ENCODE data around the gene PLCZ1. TPM values are rescaled to one million over a fixed set of nuclear protein-coding genes. Genes with fewer than 3 reads are reported as not detected.

The PLCZ1 gene
- total and polyA plus RNA-seq, 9 of the 15 experiments (the other 6 are each of a cell fraction or from before 2014, with no cell fraction given) = not detected

DNA sequence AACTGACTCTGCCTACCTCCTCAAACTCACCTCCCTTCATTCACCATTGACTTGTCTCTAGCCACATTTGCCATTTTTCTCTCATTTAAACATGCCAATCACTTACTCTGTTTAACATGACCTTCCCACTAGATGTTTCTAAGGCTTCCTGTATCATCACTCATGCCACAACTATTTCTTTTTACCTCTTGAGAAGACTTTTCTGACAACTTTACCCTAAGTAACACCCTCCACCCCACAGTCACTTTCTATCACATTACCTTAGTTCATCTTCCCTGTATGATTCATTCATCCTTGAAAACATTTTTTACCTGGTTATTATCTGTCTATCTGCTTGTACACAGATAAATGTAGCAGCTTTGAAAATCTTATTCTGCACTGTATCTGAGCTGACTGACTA is 19.4 kb downstream of the PLCZ1 start:
- Histone ChIP-seq H3K9me1 (ENCODE audit: control insufficient read depth, insufficient read depth, low read length) (no peaks in the 10 kb centered on the region), H3K4me3 (no peak overlapping the region), H3K27ac (ENCODE audit: extremely low read depth, low read depth, low read length) (no peak overlapping the region), H3K4me1 (replicated peaks in 1 of 2; ENCODE audit: control insufficient read depth in 2 of 2, insufficient read depth in 2 of 2, low read length in 2 of 2) (no peaks in the 10 kb centered on the region), H3K9ac (ENCODE audit: insufficient read depth in 1 of 2, low read depth in 2 of 2, low read length in 2 of 2) (no peak overlapping the region), H3K27me3 (ENCODE audit: control insufficient read depth in 2 of 2, insufficient read depth in 2 of 2, low read length in 2 of 2) (no peaks in the 10 kb centered on the region), H2AFZ (ENCODE audit: low read depth, low read length) (no peak overlapping the region), H3K79me2 (ENCODE audit: control insufficient read depth, insufficient read depth, low read length) (no peaks in the 10 kb centered on the region), H3K36me3 (ENCODE audit: control insufficient read depth, insufficient read depth, low read length) (no peaks in the 10 kb centered on the region), H3K9me3 (replicated peaks; ENCODE audit: control insufficient read depth, insufficient read depth, low read depth, low read length) (no peaks in the 10 kb centered on the region), H3K4me2 (ENCODE audit: insufficient read depth, low read length) (no peak overlapping the region), H4K20me1 (replicated peaks; ENCODE audit: control insufficient read depth, insufficient read depth, low read length) (no peaks in the 10 kb centered on the region)
- no TSS peak for BruUV-seq (replicated peaks)
- ChIA-PET POLR2A (no interaction called here), CTCF (ENCODE audit: low intra/inter-chr PET ratio) (interaction anchor here (0.6 kb wide), 1 partner anchor 884 kb away, joined by 4 read pairs; no protein-coding TSS in a partner anchor)
- no peak for FAIRE-seq
- DNase-seq (ENCODE audit: extremely low read depth in 1 of 4, low spot score in 3 of 4) = no peak
- no peak for ATAC-seq
- intact Hi-C loops (cut with micrococcal nuclease) (no loop called here), in situ Hi-C loops (cut with MboI) (no loop called here)
- no peak for TF ChIP-seq MCM5 (IDR thresholded peaks at IDR 0.05; ENCODE audit: low read depth)
- no peak for TF ChIP-seq ID3 (CRISPR knock-in tag; IDR thresholded peaks at IDR 0.05)
- no peak for TF ChIP-seq ID3 (tag; IDR thresholded peaks at IDR 0.05)
- TF ChIP-seq, protein P1, sequence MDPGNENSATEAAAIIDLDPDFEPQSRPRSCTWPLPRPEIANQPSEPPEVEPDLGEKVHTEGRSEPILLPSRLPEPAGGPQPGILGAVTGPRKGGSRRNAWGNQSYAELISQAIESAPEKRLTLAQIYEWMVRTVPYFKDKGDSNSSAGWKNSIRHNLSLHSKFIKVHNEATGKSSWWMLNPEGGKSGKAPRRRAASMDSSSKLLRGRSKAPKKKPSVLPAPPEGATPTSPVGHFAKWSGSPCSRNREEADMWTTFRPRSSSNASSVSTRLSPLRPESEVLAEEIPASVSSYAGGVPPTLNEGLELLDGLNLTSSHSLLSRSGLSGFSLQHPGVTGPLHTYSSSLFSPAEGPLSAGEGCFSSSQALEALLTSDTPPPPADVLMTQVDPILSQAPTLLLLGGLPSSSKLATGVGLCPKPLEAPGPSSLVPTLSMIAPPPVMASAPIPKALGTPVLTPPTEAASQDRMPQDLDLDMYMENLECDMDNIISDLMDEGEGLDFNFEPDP (CRISPR knock-in tag; IDR thresholded peaks at IDR 0.05) = no peak
- TF ChIP-seq, protein P2, sequence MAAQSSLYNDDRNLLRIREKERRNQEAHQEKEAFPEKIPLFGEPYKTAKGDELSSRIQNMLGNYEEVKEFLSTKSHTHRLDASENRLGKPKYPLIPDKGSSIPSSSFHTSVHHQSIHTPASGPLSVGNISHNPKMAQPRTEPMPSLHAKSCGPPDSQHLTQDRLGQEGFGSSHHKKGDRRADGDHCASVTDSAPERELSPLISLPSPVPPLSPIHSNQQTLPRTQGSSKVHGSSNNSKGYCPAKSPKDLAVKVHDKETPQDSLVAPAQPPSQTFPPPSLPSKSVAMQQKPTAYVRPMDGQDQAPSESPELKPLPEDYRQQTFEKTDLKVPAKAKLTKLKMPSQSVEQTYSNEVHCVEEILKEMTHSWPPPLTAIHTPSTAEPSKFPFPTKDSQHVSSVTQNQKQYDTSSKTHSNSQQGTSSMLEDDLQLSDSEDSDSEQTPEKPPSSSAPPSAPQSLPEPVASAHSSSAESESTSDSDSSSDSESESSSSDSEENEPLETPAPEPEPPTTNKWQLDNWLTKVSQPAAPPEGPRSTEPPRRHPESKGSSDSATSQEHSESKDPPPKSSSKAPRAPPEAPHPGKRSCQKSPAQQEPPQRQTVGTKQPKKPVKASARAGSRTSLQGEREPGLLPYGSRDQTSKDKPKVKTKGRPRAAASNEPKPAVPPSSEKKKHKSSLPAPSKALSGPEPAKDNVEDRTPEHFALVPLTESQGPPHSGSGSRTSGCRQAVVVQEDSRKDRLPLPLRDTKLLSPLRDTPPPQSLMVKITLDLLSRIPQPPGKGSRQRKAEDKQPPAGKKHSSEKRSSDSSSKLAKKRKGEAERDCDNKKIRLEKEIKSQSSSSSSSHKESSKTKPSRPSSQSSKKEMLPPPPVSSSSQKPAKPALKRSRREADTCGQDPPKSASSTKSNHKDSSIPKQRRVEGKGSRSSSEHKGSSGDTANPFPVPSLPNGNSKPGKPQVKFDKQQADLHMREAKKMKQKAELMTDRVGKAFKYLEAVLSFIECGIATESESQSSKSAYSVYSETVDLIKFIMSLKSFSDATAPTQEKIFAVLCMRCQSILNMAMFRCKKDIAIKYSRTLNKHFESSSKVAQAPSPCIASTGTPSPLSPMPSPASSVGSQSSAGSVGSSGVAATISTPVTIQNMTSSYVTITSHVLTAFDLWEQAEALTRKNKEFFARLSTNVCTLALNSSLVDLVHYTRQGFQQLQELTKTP (IDR thresholded peaks at IDR 0.05; ENCODE audit: low read depth in 1 of 2, partially characterized antibody in 2 of 2) = no peak
- TF ChIP-seq, protein P3, sequence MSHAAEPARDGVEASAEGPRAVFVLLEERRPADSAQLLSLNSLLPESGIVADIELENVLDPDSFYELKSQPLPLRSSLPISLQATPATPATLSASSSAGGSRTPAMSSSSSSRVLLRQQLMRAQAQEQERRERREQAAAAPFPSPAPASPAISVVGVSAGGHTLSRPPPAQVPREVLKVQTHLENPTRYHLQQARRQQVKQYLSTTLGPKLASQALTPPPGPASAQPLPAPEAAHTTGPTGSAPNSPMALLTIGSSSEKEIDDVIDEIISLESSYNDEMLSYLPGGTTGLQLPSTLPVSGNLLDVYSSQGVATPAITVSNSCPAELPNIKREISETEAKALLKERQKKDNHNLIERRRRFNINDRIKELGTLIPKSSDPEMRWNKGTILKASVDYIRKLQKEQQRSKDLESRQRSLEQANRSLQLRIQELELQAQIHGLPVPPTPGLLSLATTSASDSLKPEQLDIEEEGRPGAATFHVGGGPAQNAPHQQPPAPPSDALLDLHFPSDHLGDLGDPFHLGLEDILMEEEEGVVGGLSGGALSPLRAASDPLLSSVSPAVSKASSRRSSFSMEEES (CRISPR knock-in tag; IDR thresholded peaks at IDR 0.05) = no peak
- no peak for TF ChIP-seq ELF2 (CRISPR knock-in tag; IDR thresholded peaks at IDR 0.05)
- TF ChIP-seq, protein P4, sequence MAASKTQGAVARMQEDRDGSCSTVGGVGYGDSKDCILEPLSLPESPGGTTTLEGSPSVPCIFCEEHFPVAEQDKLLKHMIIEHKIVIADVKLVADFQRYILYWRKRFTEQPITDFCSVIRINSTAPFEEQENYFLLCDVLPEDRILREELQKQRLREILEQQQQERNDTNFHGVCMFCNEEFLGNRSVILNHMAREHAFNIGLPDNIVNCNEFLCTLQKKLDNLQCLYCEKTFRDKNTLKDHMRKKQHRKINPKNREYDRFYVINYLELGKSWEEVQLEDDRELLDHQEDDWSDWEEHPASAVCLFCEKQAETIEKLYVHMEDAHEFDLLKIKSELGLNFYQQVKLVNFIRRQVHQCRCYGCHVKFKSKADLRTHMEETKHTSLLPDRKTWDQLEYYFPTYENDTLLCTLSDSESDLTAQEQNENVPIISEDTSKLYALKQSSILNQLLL (CRISPR knock-in tag; IDR thresholded peaks at IDR 0.05; ENCODE audit: borderline replicate concordance) = no peak
- no peak for TF ChIP-seq MXI1 (IDR thresholded peaks at IDR 0.05; ENCODE audit: low read depth, low read length)
- no peak for TF ChIP-seq FUS (optimal IDR thresholded peaks at IDR 0.05; ENCODE audit: low read depth, low read length)
- TF ChIP-seq ZNF143 (CRISPR knock-in tag; IDR thresholded peaks at IDR 0.05) = no peak
- TF ChIP-seq, protein P5, sequence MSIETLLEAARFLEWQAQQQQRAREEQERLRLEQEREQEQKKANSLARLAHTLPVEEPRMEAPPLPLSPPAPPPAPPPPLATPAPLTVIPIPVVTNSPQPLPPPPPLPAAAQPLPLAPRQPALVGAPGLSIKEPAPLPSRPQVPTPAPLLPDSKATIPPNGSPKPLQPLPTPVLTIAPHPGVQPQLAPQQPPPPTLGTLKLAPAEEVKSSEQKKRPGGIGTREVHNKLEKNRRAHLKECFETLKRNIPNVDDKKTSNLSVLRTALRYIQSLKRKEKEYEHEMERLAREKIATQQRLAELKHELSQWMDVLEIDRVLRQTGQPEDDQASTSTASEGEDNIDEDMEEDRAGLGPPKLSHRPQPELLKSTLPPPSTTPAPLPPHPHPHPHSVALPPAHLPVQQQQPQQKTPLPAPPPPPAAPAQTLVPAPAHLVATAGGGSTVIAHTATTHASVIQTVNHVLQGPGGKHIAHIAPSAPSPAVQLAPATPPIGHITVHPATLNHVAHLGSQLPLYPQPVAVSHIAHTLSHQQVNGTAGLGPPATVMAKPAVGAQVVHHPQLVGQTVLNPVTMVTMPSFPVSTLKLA (conservative IDR thresholded peaks at IDR 0.05) = no peak
